Peyer's patch (tissue), 4 donors: Measurements from ENCODE around the gene HAUS3.

Experiments used
- POLR2A ChIP-seq, 2 donors: fragments of 450-650 bp; IDR thresholded peaks; one replicate each; pipeline ENCODE4 v1.5.1; 2017; ENCODE audit warnings: antibody characterized with exemption in 2 of 2, mild to moderate bottlenecking in 2 of 2, moderate library complexity in 2 of 2
- TF ChIP-seq, protein P1 (sequence below), 6 experiments: fragments of 450-650 bp in 4 of 6; fragments of 200-600 bp in 2 of 6; sonication (generic) in 1 of 6; IDR thresholded peaks; one replicate each; pipeline ENCODE4 v1.5.1; 2017 to 2019; ENCODE audit warnings: antibody characterized with exemption in 6 of 6, mild to moderate bottlenecking in 3 of 6, moderate library complexity in 1 of 6

DNA sequence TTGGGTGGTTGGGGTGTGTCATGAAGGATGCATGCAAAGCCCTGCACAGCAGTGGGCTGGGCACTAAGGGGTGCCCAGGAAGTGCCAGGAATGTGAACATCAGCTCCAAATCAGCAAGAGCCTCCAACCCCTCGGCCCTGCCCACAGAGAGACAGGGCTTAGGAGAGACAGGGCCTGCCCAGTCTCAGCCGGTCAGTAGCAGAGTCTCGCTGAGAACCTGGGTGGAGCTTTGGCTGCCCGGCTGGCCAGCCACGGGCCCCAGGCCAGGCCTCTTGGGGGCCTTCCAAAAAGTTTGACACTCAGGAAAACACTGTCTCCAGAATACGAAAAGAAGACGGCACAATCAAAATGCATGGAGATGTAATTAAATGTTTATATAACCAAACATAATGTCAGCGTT lies 24.3 kb upstream of the HAUS3 start:
- TF ChIP-seq, protein P1, sequence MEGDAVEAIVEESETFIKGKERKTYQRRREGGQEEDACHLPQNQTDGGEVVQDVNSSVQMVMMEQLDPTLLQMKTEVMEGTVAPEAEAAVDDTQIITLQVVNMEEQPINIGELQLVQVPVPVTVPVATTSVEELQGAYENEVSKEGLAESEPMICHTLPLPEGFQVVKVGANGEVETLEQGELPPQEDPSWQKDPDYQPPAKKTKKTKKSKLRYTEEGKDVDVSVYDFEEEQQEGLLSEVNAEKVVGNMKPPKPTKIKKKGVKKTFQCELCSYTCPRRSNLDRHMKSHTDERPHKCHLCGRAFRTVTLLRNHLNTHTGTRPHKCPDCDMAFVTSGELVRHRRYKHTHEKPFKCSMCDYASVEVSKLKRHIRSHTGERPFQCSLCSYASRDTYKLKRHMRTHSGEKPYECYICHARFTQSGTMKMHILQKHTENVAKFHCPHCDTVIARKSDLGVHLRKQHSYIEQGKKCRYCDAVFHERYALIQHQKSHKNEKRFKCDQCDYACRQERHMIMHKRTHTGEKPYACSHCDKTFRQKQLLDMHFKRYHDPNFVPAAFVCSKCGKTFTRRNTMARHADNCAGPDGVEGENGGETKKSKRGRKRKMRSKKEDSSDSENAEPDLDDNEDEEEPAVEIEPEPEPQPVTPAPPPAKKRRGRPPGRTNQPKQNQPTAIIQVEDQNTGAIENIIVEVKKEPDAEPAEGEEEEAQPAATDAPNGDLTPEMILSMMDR (IDR thresholded peaks at IDR 0.05), result no peak
- TF ChIP-seq POLR2A (IDR thresholded peaks at IDR 0.05), result no peak
